Gastrocnemius medialis (tissue), 4 donors: ENCODE measurements around the gene GGA2.

Experiments used
- CTCF ChIP-seq, 5 experiments: fragments of 450-650 bp in 3 of 5; fragments of 200-600 bp in 2 of 5; sonication (generic) in 2 of 5; IDR thresholded peaks in 4 of 5; conservative IDR thresholded peaks in 1 of 5; 1 replicate in 4 of 5; 2 replicates in 1 of 5; pipeline ENCODE4 v1.5.1; 2016 to 2019; ENCODE audit warnings: antibody characterized with exemption in 5 of 5, mild to moderate bottlenecking in 3 of 5, moderate library complexity in 3 of 5
- POLR2A ChIP-seq, 2 donors: fragments of 450-650 bp; IDR thresholded peaks; one replicate each; pipeline ENCODE4 v1.6.1; 2017; ENCODE audit warnings: antibody characterized with exemption in 2 of 2, mild to moderate bottlenecking in 2 of 2, moderate library complexity in 2 of 2

- TF ChIP-seq POLR2A (IDR thresholded peaks at IDR 0.05): no peak
- no peak for TF ChIP-seq CTCF (IDR thresholded peaks at IDR 0.05 in 4 of 5, conservative IDR thresholded peaks at IDR 0.05 in 1 of 5)
These were observed 12.8 kb downstream of the GGA2 start for GRCh38 chr16:23497543-23497868.
